Stimulated activated naive CD8-positive, alpha-beta T cell treated with anti-CD3 and anti-CD28 coated beads, Interleukin-15, amount 100 ng/mL, for 72 hours (primary cell): ENCODE data around the gene FAM20C.

Experiments used
- ATAC-seq: fragments of 150-1000 bp; cut with Tn5 transposase; 2 replicates; pipeline ENCODE4 v1.10.0; 2021; ENCODE audit warnings: mild to moderate bottlenecking, moderate library complexity
- DNase-seq, 2 donors: peaks; one replicate each; pipeline ENCODE4 v3.0.0; 2021 to 2022
- H3K27ac Mint-ChIP-seq, 2 donors: one replicate each; pipeline ENCODE4 v1.8.0; 2022; ENCODE audit warnings: mild to moderate bottlenecking in 2 of 2, mixed read lengths in 2 of 2, moderate library complexity in 2 of 2
- H3K27me3 Mint-ChIP-seq: one replicate; pipeline ENCODE4 v1.8.0; 2022; ENCODE audit warnings: mixed read lengths
- H3K4me1 Mint-ChIP-seq: one replicate; pipeline ENCODE4 v1.8.0; 2022; ENCODE audit warnings: mild to moderate bottlenecking, mixed read lengths
- H3K4me3 Mint-ChIP-seq, 2 donors: one replicate each; pipeline ENCODE4 v1.8.0; 2022; ENCODE audit warnings: mild to moderate bottlenecking in 2 of 2, mixed read lengths in 2 of 2, moderate library complexity in 1 of 2
- H3K9me3 Mint-ChIP-seq, 2 donors: one replicate each; pipeline ENCODE4 v1.8.0; 2022; ENCODE audit warnings: mixed read lengths in 2 of 2

The FAM20C gene

DNA sequence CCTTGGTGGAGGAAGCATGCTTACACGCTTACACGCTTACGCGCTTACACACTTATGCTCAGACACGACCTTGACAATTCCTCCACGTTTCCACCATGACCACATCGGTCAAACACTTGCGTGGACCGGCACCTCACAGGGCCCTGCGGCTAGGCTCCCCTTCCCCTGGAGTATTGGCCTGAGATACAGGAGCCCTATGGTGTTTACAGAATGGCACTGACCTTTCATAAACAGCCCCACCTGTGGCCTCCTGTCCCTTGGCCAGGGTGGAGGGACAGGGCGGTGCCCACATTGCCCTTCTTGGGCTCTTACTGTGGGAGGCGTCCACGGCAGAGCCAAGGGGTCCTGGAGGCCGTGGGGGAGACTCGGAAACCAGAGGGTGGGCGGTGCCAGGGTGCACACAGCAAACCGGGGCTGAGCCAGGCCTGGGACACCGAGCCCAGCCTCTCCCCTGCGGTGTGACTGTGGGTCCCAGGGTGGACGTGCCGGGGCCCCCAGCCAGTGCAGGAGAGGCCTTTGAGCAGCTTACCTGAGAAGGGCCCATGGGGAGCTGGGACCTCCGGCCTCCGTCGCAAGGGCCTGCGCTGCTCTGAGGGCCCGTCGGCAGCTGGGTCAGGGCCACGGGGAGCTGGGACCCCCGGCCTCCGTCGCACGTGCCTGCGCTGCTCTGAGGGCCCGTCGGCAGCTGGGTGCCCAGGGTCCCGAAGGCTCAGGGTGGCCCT is 53.4 kb downstream of the FAM20C start:
- Mint-ChIP-seq H3K27me3 (no peaks in the 10 kb centered on the region), H3K9me3 (no peaks in the 10 kb centered on the region), H3K4me3 (no peak overlapping the region), H3K27ac (no peak overlapping the region), H3K4me1 (no peaks in the 10 kb centered on the region)
- ATAC-seq (peak; percentile 36), DNase-seq (no peak)

DNA sequence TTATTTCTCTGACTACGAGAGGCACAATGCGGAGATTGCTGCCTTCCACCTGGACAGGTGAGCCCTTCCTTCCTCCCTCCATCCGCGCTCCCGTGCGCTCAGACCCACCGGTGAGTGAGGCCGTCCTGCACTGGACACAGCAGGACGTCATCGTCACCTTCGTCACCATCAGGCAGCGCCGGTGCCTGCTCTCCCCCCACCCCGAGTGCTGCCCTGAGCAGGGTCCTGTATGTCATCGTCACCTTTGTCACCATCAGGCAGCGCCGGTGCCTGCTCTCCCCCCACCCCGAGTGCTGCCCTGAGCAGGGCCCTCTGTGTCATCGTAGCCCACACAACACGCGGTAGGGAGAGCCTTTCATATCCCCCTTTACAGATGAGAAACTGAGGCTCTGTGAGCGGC is 54.1 kb downstream of the FAM20C start:
- DNase-seq (no peak), ATAC-seq (no peak)
- Mint-ChIP-seq H3K27ac (no peak overlapping the region), H3K9me3 (no peaks in the 10 kb centered on the region), H3K4me3 (no peak overlapping the region), H3K27me3 (no peaks in the 10 kb centered on the region), H3K4me1 (no peaks in the 10 kb centered on the region)

DNA sequence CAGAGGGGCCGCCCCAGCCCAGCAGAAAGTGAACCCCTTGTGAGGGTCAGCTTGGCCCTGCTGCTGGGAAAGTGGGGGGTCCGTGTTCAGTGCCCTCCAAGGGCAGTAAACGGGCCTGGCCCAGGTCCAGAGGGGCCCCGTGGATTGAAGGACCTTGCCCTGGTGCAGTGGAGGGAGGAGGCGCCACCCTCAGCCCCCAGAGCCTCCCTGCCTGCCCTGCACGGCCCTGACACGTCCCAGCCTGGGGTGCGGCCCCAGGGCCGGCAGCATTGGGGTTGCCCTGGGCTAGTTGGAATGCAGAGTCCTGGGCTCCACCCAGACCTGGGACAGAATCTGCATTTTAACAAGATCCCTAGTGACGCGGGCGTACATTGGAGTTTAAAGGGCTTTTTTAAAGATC is 54.8 kb downstream of the FAM20C start:
- H3K9me3 Mint-ChIP-seq, result no peaks in the 10 kb centered on the region
- DNase-seq (no peak), ATAC-seq (no peak)
- H3K4me1 Mint-ChIP-seq, result no peaks in the 10 kb centered on the region
- no peak overlapping the region for H3K27ac Mint-ChIP-seq
- no peaks in the 10 kb centered on the region for H3K27me3 Mint-ChIP-seq
- no peak overlapping the region for H3K4me3 Mint-ChIP-seq

DNA sequence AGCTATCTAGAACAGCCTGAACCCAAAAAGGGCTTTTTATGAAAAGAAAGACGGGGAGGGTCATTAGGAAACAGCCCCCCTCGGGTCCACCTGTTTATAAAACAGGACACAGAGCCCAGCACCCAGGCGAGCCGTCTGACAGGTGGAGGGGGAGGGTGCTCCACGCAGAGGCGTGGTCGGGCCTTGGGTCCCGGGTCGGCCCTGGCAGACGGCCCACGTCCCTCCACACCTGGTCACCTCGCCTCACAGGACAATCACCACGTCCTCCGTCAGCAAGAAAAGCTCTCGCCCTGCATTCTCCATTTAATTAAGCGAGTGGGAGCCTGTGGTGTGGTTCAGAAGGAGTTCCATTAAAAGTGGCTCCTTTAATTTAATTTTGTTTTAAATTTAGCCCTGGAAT is 55.3 kb downstream of the FAM20C start:
- no peak overlapping the region for H3K27ac Mint-ChIP-seq
- no peak overlapping the region for H3K4me3 Mint-ChIP-seq
- DNase-seq, result no peak
- H3K27me3 Mint-ChIP-seq, result no peaks in the 10 kb centered on the region
- H3K9me3 Mint-ChIP-seq, result no peaks in the 10 kb centered on the region
- no peak for ATAC-seq
- H3K4me1 Mint-ChIP-seq, result no peaks in the 10 kb centered on the region

DNA sequence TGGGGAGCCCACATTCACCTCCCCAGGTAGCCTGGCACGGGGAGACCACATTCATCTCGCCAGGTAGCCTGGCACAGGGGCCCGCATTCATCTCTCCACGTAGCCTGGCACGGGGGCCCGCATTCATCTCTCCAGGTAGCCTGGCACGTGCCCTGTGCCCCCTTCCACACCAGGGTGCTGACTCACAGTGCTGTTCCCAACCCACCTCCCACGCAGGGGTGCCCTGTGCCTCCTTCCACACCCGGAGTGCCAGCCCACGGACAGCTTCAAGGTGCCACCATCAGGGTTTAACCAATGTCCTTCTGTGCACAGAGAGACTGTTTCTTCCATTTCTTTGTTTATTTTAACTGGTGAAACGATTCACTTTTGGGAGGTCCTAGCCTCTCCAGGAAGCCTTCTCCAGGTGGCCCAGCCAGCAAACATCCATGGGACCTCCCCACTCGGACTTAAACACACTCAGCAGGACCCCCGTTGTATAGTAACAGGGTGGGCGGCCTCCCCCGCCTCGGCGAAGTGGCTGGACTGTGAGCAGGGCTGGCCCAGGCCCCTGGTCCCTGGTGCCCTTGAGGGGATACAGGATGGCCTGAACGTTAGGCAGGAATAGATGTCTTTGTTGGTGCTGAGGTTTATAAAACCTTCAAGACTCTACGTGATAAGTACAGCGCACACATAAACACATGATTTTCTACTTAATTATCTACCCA is 56.5 kb downstream of the FAM20C start:
- Mint-ChIP-seq H3K4me3 (no peak overlapping the region), H3K27me3 (no peaks in the 10 kb centered on the region), H3K9me3 (no peaks in the 10 kb centered on the region), H3K27ac (no peak overlapping the region), H3K4me1 (no peaks in the 10 kb centered on the region)
- DNase-seq, result no peak
- ATAC-seq, result no peak

DNA sequence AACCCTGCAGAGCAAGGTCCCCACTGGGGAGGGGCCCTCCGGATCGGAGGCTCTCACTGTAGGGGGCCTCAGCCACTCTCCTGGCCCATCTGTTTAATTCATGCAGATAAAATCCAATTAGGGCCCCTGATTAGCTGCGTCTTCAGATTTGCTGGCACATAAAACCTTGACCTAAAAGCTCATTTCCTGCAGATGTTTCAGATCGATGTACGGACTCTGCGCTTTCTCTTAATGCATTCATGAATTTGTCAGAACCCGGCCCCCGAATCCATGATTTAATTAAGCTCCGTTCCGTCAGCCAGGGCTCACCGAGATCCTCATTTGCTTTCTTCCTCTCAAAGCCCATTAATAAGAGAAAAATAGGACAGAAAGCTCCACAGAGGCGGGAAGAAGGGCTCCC is 57.6 kb downstream of the FAM20C start:
- no peak for ATAC-seq
- Mint-ChIP-seq H3K4me1 (no peaks in the 10 kb centered on the region), H3K9me3 (no peaks in the 10 kb centered on the region), H3K27me3 (no peaks in the 10 kb centered on the region), H3K4me3 (no peak overlapping the region), H3K27ac (no peak overlapping the region)
- no peak for DNase-seq

DNA sequence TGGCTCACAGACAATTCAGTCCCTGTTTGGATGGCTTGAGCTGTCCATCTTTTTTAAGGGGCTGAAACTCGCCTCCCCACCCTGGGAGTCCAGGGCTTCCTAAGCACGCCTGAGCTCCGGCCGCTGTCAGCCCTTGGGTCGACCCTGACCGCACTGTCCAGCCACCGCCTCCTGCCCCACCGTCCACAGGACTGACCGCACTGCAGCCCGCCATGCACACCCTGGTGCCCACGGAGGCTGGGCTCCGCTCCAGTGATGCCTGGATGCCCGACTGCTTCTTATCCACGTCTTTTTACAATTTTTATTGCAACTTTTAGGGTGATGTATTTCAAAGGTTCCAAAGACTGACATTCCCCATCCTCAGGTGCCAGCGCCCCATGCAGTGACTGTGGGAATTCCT is 58.2 kb downstream of the FAM20C start:
- Mint-ChIP-seq H3K9me3 (no peaks in the 10 kb centered on the region), H3K4me1 (no peaks in the 10 kb centered on the region), H3K27ac (no peak overlapping the region), H3K27me3 (no peaks in the 10 kb centered on the region), H3K4me3 (no peak overlapping the region)
- no peak for ATAC-seq
- no peak for DNase-seq

DNA sequence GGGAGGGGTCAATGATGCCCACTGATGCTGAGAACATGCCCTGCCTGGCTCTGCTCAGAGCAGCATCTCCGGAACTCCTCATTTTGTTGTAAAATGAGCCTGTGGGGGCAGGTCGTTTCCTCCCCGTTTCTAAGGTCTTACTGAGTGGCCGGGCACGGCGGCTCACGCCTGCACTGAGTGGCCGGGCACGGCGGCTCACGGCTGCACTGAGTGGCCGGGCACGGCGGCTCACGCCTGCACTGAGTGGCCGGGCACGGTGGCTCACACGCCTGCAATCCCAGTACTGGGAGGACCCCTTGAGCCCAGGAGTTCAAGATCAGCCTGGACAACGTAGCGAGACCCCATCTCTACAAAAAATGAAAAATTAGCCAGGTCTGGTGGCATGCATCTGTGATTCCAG is 58.6 kb downstream of the FAM20C start:
- DNase-seq (no peak), ATAC-seq (peak; percentile 72)
- Mint-ChIP-seq H3K27ac (no peak overlapping the region), H3K9me3 (no peaks in the 10 kb centered on the region), H3K4me1 (no peaks in the 10 kb centered on the region), H3K27me3 (no peaks in the 10 kb centered on the region), H3K4me3 (no peak overlapping the region)

DNA sequence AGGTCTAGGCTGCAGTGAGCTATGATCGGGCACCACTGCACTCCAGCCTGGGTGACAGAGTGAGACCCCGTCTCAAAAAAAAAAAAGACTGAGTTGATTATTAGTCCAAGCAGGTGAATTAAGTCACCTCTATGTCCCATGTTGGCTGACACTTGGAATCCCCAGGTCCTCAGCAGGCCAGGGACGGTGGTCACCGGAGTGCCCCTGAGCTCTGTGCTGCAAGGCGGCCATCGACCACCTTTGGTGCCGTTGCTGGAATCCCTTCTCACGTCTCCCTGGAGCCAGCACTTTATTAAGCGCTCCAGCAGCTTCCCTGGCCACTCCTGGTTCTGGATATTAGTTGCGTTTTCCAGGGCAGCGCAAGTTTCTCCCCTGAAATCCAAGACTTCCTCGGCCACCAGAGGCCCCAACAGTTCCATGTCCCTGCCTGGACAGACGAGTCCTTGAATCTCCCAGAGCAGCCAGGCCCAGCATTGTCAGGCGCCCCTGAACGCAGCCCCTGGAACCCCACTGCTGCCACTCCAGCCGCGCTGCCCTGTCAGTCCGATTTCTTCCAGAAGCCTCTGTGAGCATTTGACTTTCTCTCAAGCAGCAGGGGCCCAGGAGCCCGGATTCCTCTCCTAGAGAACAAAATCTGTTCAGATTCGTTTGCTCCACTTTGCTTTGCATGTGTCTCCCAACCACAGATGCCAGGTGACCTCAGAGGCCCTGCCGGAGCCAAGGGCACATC is 59.2 kb downstream of the FAM20C start:
- H3K9me3 Mint-ChIP-seq, result no peaks in the 10 kb centered on the region
- DNase-seq (no peak), ATAC-seq (no peak)
- no peak overlapping the region for H3K27ac Mint-ChIP-seq
- H3K4me3 Mint-ChIP-seq, result no peak overlapping the region
- no peaks in the 10 kb centered on the region for H3K4me1 Mint-ChIP-seq
- H3K27me3 Mint-ChIP-seq, result no peaks in the 10 kb centered on the region

DNA sequence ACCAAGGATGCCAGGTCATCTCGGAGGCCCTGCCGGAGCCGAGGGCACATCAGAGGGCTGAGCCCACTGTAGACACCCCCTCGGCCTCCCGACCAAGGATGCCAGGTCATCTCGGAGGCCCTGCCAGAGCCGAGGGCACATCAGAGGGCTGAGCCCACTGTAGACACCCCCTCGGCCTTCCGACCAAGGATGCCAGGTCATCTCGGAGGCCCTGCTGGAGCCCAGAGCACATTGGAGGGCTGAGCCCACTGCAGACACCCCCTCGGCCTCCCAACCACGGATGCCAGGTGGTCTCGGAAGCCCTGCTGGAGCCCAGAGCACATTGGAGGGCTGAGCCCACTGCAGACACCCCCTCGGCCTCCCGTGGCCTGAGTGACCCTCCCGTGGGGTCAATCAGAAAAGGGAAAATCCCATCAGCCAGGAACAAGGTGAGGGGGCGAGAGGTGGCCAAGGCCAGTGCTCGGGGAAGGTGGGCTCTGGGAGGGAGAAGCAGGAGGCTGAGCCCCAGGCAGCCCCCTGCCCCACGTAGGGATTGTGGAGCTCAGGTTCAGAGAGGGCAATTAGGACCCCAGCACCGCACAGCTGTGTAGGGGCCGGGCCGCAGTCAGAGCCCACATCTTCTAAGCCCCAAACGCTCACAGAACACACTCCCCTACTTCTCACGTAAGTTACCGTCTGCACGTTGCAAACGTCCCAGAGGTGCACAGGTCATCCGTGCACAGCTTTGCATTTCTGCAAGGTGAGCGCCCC is 60.0 kb downstream of the FAM20C start:
- H3K27ac Mint-ChIP-seq, result no peak overlapping the region

DNA sequence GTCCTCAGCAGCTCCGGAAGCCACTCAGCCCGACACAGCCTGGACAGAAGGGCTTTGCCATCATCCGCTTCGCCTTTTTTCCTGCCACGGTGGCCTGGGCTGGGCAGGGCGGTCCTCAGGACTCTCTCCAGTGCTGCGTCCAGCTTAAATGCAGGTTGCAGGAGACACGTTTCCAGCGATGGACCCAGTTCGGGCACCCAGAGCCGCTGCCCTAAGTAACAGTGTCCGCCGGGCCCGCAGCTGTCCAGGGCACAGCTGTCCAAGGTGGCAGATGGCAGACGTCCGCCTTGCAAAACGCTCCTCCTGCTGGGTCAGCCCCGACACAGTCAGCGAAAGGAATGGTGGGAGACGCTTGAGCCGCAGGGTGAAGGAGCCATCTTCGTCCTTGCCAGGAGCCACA is 60.6 kb downstream of the FAM20C start:
- Mint-ChIP-seq H3K4me1 (no peaks in the 10 kb centered on the region), H3K4me3 (no peak overlapping the region), H3K27me3 (no peaks in the 10 kb centered on the region), H3K9me3 (no peaks in the 10 kb centered on the region), H3K27ac (no peak overlapping the region)
- no peak for ATAC-seq
- DNase-seq, result no peak

More for the DNA sequence above, 60.0 kb downstream of the FAM20C start:
- no peaks in the 10 kb centered on the region for H3K27me3 Mint-ChIP-seq
- H3K9me3 Mint-ChIP-seq, result no peaks in the 10 kb centered on the region
- H3K4me3 Mint-ChIP-seq, result no peak overlapping the region
- H3K4me1 Mint-ChIP-seq, result no peaks in the 10 kb centered on the region
- DNase-seq, result no peak
- no peak for ATAC-seq

DNA sequence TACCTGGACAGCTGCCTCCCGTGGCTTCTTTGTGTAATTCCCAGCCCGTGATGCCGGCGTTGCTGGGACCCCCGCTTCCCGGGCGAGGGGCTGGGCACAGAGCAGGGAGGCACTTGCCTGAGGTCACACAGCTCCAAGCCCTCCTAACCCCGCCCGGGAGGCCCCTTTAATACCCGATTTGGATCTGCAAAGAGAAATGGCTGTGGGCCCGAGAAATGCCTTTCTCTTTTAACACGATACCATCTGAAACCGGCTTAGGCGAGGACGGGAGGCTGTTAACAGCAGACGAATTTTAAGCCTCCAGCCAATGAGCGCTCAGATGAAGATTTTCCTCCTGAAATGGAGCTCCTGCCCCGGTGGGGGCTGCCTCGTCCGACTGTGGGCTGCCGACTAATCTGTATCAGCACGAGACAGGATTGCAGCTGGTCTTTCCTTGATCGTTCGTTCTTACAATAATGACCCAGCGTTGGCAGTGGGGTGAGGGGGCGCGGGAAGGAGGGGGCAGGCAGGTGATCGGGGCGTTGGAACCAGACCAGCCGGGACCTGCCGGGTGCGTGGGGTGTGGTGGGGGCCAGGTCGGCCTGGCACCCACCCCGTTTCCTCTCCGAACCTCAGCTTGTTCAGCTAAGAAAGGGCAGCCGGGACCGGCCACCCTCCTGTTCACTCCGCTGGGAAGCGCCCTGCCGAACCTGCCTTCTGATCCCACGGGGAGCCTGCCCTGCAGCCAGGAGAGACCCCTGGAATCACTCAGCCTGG is 61.4 kb downstream of the FAM20C start:
- ATAC-seq, result no peak
- H3K4me1 Mint-ChIP-seq, result no peaks in the 10 kb centered on the region
- H3K9me3 Mint-ChIP-seq, result no peaks in the 10 kb centered on the region
- H3K27ac Mint-ChIP-seq, result no peak overlapping the region
- H3K4me3 Mint-ChIP-seq, result no peak overlapping the region
- H3K27me3 Mint-ChIP-seq, result no peaks in the 10 kb centered on the region
- no peak for DNase-seq

DNA sequence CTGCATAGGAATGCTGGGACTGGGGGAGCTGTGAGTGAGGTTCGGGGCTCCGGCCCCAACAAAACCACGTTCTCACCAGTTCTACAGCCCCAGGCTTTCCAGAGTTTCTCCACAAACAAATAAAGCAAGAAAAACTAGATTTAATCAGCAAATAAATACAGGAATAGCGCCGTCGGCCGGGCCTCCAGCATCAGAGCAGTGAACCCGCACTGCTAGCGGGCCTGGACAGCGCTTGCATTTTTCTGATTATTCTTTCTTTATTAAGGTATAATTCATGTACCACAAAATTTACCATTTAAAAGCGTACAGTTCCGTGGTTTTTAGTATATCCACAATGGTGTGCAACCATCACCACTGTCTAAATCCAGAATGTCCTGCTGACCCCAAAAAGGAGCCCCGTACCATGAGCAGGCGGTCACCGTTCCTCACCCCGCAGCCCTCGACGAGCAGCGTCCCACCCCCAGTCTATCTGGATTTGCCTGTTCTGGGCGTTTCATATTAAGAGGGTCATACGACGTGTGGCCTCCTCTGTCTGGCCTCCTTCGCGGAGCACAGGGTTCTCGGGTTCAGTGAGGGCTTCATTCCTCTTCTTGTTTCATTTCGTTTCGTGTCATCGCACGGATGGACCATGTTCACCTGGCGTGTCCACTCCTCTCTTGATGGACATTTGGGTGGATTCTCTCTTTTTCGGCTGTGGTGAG is 62.1 kb downstream of the FAM20C start:
- ATAC-seq, result no peak
- no peak for DNase-seq
- H3K27me3 Mint-ChIP-seq, result no peaks in the 10 kb centered on the region
- no peak overlapping the region for H3K4me3 Mint-ChIP-seq
- H3K9me3 Mint-ChIP-seq, result no peaks in the 10 kb centered on the region
- no peak overlapping the region for H3K27ac Mint-ChIP-seq
- H3K4me1 Mint-ChIP-seq, result no peaks in the 10 kb centered on the region

DNA sequence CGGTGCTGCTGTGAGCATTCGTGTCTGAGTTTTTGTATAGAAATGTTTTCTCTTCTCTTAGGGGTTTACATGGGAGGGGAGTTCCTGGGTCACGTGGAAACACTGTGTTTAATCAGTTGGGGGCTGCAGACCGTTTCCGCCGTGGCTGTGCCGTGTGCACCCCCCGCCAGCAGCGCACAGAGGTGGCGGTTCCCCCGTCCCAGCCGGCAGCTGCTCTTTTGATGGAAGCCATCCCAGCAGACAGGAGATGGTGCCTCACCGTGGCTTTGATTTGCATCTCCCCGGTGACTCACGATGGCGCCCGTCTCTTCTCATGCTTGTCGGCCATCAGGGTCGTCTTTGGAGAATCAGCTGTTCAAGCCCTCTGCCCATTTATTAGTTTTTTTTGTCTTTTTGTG is 62.7 kb downstream of the FAM20C start:
- Mint-ChIP-seq H3K27me3 (no peaks in the 10 kb centered on the region), H3K4me1 (no peaks in the 10 kb centered on the region), H3K4me3 (no peak overlapping the region), H3K9me3 (no peaks in the 10 kb centered on the region), H3K27ac (no peak overlapping the region)
- DNase-seq (no peak), ATAC-seq (no peak)
